Suppressor macrophage treated with lipopolysaccharide for 4 hours (primary cell): ENCODE measurements around the gene FAM200C.

ENCODE experiments used
- DNase-seq: peaks from one replicate; pipeline ENCODE4 v3.0.0-alpha.2; 2020

Gene FAM200C

DNA sequence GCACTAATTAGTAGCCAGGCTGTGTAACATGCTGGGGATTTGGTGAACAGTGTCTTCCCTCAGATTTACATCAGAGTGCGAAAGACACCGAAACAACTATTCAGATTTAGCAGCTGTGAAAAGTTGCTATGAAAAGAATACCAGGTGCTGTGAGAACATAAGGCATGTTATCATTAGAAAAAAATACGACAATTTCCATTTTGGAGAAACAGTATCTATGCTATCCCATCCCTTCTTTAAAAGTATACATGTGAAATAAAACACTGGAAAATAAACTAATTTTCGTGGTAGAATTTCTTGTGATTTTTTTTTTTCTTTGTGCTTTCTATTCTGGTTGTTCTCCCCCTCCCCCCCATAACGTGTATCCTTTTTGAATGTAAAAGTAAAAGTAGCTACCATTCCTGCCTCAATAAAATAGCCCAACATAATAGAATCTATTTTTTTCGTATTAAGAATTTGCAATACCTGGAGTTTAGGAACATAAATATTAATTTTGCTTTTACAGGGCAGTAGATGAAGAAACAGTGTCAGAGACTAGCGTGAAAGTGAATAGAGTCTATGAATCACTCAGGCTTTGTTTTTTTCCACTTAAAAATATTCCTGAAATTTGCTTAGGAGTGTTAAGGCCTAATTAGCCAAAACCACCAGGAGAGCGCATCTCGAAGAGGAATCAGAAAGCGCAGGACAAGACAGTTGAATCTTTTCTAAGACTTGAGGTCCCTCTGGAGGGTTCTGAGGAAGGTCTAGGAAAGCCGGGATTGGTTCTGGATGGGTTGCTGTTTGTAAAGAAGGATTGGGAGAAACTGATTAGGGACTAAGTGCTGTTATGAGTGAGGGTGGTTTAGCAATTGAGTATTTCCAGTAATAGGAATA, 19.8 kb upstream of the FAM200C start:
- DNase-seq = peak; percentile 51

DNA sequence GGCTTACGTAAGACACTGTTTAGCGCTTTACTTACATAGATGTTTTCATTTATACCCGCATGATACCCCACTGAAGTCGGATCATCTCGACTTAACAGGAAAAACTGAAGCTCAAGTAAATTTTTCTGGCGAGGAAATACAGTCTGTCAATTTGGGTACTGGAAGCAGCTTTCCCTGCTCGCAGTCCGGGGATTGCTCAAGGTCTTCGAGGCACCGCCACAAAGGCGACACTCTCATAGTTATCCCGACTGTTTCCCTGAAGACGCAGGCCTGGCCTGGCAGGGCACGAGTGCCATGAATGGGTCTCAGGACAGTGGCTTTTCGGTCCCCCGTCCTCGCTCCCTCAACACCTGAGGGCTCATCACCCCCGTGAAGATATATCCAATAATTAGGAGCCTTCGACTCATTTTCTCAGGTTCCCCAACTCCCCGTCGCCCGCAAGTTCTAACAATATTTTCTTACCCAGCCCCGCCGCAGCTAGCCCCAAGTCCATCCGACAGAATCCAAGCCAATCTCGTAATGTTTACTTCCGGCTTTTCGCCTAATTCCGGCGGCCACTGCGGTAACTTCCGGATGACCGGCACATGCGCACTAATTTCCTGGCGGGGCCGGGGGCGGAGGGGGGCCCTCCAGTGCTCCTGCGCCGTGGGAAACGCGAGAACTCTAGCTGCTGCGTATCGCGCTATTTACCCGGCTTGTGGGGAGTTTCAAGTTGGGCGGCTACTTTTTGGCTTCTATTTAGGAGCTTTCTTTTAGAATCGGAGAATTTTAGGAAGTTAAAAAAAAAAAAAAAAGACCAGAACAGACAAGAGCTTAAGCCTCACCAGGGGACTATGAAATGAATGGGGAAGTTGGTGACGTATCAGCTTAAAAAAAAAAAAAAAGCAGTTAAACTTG, 19.0 kb upstream of the FAM200C start, which contains the start of gene SLU7:
Gene SLU7, minus strand, starts transcription at position 521 of the 897 bp plus-strand sequence. CDS start 3,787 bp downstream, outside the sequence.
- DNase-seq = peak; percentile 98

DNA sequence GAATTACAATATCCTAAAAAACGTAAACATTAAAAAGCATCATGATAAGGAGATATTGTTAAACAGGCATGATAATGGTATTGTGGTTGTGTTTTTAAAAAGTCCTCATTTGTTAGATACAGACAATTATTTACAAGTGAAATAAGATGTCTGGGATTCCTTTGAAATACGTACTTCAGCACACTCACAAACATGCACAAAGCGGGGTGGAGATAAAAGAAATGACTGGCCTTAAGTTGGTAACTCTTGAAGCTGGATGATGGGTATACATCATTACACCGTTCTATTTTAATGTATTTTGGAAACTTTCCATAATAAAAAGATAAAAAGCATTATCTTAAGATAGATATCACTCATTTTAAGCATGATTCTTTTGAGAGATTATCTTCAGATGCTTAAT, 1.0 kb downstream of the FAM200C start:
- DNase-seq = no peak

DNA sequence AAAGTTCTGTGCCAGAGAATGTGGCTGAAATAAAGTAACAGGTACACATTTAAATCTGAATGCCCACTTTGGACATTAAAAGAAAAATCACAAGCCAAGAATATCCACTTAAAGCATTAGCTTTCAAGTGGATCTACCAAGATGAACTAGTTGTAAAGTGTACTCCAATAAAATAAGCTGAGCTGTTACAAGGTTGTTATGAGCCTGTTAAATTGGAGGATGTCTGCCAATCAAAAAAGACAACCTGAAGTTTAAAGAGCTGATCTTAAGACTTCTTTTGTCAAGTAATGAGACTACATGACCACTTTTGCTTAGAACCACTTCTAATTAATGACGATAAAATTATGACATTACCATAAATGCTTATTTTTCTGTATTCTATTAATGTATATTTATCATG, 2.4 kb downstream of the FAM200C start:
- no peak for DNase-seq

DNA sequence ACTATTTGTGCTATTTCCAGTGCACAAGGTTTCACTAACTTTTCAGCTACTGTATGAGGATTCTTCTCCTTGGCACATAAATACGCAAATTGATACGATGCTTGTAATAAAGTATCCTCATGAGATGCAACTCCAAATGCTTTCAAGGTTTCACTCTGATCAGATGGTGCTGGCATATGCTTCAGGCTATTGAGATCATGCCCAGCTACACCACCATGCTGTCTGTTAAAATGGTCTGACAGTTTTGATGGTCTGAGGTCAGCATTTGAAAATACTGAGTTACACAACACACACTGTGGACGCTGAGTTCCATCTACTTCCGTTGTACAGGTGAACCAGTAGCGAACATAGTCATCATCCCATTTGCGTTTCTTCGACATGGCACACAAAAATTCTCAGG, 4.7 kb downstream of the FAM200C start:
- DNase-seq = no peak

DNA sequence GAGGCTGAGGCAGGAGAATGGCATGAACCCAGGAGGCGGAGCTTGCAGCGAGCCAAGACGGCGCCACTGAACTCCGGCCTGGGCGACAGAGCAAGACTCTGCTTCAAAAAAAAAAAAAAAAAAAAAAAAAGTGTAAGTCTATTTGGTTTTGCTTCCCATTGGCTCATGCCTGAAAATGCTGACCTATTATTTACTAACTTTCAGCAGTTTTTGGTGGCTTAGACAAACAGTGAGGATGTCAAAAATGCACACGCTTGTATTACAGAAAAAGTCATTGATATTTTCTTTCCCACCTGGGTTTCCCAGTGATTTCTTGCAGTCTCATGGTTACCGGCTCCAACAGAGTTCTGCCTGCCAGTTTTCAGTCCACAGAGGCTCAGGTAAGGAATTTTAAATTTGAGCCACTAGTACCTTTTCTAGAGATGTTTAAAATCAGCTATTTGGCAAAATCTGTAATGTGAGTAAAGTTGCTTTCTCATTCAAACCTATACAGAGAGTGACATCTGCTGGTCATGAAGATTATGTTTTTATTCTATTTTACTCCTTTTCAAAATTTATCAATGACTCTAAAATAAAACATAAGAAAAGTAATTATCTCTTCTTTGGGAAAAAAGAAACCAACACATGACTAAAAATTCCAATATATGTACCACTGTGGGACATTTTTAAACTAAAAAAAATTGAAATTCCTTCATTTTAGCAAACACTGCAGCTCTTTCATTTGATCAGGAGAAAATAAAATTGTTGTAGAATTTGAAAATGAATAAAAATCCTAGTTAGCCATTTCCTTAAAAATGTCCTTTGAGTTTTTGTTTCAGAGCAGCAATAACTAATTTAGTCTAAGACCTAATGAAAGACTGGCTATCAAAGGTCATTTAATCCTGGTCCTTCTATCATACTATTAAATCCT, 8.8 kb downstream of the FAM200C start:
- peak; percentile 48 for DNase-seq

DNA sequence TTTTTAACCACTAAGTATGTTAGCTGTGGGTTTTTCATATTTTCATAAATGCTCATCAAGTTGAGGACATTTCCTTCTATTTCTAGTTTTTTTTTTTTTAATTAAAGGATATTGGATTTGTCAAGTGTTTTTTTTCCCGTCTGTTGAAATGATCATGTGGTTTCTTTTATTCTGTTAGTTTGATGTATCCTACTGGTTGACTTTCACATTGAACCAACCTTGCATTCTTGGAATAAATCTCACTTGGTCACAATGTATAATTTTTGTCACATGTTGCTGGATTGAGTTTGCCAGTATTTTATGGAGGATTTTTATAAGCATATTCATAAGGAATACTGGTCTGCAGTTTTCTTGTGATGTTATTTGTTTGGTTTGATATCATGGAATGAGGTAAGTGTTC, 12.4 kb downstream of the FAM200C start:
- no peak for DNase-seq

DNA sequence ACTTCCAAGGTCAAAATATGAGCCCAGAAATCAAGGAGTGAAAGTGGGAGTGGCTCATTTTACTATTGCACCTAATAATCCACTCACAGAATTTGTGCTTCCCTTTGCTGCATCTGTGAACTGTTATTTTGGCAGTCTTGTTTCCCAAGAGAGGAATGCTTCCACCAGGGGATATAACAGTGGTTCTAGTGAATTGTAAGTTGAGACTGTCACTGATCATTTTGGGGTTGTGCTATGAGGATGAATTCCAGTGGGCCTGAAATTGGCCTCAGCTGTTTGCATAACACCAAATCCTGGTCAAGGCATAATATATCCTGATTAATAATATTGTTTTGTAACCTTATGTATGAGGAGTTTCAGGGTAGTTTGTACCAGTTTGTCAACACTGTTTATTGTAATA, 14.4 kb downstream of the FAM200C start:
- DNase-seq = no peak

DNA sequence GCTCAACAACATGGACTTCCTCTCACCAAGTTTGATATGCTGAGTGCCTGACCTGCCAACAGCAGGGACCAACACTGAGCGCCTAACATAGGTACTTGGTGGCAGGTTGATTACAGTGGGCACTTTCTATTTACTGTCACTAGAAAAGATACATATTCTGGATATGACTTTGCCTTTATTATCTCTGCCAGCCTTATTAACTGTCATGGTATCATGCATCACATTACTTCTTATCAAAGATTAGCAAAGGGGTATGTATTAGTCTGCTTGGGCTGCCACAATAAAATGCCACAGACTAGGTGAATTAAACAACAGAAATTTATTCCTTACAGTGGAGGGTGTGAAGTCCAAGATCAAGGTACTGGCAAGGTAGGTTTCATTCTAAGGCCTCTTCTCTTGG, 15.2 kb downstream of the FAM200C start:
- DNase-seq = no peak

DNA sequence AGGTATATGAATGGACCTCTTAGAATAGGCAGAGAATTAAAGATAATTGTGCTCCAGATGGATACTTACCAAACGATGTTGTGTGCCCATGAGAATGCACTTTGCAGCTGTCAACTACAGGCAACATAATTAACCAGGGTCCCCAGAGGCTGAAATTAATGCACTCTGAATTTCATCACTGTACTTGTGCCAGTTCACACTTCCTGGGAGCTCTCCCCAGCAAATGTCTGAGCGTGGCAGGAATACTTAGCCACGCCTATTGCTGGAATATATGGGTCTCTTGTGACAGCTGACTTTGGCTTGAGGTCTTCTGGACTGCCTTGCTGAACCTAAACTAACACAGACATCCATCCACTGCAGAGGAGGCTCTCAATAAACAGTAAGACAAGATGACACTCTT, 17.5 kb downstream of the FAM200C start:
- DNase-seq = no peak

DNA sequence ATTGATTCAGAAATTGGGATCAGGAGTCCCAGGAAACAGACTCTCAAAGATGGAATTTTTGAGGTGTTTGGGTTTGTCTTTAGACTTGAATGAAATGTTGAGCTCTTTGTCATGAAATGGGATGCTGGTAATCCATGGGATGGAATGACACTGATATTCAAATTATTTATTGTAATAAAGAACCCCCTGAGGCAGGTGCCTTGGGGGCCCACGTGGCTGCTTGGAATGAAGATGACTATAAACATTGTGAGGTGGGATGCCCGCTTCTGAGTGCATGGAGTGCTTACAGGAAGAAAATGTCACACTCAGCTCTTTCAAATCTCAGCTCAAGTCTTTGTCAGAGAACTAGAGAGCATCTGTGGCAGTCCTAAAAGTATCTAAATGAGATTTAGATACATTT, 19.8 kb downstream of the FAM200C start:
- no peak for DNase-seq

DNA sequence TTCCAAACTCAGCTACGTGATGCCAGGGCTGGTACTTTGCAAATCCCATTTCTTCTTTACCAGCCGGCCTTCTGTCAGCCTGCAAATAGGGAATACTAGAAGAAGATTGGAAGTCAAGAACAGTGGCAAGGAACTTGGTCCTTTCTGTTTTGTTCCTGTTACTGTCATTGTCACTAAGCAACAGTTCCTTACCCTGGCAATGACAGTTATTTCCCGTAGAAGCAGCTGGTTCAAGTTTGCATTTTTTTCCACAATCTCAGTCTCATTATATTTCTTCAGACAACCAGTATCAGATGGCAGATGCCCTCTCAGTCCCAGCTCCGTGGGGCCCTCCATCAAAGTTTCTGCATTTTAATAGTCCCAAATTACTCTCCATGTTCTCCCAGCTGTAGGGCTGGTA, 20.3 kb downstream of the FAM200C start:
- no peak for DNase-seq

DNA sequence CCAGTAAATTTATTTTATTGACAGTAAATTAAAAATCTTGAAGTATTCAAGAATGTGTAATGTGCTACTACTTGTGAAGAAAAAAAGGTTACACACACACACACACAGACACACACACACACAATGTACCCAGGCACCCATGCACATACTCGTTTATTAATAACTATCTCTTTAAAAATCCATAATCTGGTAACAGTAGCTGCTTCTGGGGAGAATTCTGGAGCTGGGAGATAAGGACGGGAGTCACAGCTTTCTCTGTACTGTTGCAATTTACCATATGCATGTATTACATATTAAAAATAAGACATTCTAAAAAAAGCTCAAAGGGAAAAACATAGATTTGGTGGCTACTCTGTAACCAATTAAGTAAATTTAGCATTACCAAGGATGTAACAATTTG, 21.5 kb downstream of the FAM200C start:
- DNase-seq = no peak

DNA sequence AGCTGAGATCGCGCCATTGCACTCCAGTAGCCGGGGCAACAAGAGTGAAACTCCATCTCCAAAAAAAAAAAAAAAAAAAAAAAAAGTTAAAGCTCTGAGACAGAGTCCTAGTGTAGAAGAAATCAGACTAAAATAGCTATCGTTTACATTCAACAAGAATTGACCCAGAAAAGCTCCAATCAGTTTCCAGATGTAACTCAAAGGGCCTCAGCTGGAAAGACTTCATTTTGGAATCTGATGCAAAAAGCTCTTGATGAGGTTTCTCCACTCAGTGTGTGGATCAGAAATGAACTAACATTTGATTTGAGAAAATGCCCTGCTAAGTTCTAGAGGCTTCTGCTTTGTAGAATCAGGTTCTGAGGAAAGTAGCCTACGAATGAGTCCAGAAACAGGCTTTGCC, 22.2 kb downstream of the FAM200C start:
- DNase-seq = no peak

DNA sequence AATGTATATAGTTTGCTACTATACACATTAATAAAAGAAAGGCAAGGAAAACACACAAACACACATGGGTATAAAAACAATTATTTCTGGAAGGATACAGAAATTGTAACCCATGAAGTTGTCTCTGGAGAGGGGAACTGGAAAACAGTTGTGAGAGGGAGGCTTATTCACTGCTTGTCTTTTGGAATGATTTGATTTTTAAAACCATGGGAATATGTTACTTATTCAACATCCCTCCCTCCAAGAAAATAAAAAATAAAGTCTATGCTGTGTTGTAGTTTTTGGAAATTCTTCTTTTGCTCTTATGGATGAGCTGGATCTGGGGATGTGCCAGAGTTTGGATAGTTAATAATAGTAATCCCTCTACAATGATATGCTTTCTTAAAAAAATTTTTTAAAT, 23.4 kb downstream of the FAM200C start:
- DNase-seq = no peak

DNA sequence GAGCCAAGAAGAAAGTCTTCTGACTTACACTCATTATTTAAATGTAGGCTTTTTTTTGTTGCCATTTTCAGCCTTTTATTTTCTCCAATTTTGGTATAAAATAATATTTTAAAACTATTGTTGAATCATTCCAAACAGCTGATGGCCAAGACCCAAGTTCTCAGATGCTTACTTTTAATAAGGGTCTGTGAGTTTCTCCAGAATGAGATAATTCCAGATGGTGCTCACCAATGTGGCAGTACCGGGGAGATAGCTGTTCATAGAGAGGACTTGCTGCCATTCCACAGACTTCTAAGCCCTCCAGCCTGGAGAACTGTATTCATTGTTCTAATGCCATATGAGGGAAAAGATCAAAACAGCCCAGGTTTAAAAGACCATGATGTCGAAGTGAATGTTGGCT, 24.2 kb downstream of the FAM200C start:
- DNase-seq = no peak

DNA sequence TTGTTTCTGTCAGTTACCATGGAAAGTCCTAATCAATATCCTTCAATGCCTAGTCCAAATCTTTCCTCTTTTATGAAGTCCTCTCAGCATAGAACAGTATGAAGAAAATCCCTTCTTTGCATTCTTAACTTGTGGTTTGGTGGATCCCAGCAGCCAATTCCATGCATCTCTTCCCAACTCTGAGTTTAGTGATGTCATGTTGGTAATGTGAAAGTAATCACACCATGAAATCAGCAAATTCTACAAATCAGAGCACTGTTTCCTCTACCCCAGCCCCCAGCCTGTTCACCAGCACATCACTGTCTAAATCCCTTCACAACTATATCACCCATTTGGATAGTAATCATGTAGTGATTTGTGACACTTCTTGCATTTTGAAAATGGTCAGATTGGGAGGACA, 24.7 kb downstream of the FAM200C start:
- DNase-seq = no peak

DNA sequence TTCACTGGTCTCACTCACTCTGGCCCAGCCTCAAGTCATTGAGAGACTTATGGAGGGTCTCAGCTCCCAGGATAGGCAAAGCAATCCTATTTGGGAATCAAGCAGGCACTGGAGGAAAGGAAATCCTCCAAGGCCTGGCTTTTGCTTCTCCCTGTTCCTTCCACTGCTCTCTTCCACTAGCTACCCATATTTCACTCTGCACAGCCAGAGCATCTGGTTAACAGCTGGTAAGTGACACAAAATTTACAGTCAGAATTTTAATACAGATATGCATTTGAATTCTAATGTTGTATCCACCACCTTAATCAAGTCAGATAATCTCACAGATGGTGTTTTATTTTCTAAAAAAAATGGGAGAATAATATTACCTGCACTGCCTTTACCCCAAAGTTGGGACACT, 28.6 kb downstream of the FAM200C start:
- DNase-seq = no peak

DNA sequence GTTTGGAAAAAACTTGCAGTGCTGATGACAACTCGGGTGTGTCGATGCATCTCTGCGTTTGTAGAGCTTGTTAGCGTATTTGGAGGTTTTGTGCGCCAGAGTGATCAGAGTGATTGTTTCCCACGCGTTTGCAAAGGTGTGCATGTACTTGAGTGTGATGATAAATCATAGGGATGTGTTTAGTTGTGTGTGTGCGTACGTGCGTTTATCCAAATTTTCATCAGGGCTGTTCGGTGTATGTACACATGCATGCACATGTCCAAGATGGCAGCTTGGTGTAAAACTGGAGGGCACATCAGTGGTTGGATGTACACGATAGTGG, 29.2 kb downstream of the FAM200C start:
- no peak for DNase-seq

DNA sequence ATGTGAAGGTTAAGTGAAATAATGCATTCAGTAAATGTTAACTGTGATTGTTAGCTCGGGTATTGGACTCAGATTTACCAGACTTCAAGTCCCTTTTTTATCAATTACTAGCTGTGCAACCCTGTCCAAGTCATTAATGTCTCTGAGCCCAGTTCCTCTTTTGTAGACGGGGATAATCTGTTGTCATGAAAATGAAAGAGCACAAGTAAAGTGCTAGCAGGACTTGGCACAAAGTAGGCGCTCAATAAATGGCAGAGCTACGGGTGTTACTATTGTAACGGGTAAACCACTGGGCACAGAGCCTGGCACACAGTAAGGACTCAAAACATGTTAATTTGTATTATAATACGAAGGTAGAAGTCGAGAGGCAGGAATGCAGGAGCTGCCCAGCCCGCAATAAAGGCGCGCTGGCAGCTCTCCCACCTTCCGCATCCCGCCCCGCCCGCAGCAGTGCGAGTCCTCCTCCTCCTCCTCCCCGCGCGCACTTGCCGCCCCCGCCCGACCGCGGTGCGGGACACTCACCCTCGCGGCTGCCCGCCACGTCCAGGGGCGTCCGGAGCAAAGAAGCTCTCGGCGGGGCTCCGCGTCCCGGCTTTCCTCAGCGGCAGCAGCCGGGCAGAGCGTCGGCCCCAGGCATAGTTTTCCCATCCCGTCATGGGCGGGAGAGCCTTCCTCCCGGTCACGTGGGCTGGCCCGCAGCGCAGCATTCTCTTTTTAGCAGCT, 29.7 kb downstream of the FAM200C start, which contains the start of gene C1QTNF2:
Gene C1QTNF2, minus strand, starts transcription at position 637 of the 723 bp plus-strand sequence. CDS start 15,615 bp downstream, outside the sequence.
- DNase-seq = peak; percentile 21

DNA sequence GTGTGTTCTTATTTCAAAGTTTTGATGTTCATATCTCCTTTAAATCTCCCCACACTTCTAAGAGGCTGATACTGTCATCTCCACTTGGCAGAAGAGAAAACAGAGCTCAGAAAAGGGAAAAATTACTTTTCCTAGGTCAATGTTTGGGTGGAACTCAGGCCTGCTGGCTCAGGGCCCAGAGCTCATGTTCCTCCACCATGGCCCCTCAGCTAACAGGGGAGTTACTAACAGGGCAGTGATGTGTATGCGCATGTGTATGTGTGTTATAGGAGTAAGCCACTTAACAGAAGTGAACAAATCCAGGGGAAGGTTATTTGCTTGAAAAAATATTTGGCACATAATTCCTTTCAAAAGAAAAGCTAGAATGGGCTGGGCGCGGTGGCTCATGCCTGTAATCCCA, 32.0 kb downstream of the FAM200C start:
- no peak for DNase-seq

DNA sequence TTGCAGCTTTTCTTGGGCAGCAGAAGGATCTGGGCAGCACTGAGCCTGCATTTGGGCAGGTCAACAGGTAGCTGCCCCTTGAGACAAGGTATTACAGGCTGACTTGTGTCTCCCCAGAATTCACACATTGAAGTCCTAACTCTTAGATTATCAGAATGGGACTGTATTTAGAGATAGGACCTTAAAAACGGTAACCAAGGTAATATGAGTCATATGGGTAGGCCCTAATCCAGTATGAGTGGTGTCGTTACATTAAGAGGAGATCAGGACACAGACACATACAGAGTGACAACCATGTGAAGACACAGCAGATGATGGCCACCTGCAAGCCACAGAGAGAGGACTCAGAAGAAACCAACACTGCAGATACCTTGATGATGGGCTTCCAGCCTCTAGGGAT, 32.6 kb downstream of the FAM200C start:
- DNase-seq = no peak
